Measurements from ENCODE around the gene WDR75.
"Not testable (repeated sequence)": the region's sequence is repeated elsewhere in the genome, so short reads cannot be mapped to it uniquely, and the experiment has no call there.

Gene WDR75

DNA sequence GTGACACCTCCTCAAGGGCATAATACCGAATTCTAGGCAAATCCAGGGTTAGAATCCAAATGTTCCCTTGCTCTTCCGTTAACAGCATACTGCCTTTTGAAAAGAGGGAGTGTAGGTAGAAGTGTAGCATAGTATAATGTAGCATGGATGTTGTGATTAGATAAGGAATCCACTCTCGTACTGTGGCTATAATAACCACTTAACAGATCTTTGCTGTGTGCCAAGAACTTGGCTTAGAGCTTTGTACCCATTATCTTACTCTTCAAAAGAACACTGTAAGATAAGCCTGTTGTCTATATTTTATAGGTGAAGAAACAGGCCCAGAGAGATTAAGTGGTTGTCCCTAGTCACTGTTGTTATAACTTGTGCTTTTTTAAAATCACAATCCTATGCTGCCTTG, 24.2 kb downstream of the WDR75 start:
- TF ChIP-seq, protein P1, sequence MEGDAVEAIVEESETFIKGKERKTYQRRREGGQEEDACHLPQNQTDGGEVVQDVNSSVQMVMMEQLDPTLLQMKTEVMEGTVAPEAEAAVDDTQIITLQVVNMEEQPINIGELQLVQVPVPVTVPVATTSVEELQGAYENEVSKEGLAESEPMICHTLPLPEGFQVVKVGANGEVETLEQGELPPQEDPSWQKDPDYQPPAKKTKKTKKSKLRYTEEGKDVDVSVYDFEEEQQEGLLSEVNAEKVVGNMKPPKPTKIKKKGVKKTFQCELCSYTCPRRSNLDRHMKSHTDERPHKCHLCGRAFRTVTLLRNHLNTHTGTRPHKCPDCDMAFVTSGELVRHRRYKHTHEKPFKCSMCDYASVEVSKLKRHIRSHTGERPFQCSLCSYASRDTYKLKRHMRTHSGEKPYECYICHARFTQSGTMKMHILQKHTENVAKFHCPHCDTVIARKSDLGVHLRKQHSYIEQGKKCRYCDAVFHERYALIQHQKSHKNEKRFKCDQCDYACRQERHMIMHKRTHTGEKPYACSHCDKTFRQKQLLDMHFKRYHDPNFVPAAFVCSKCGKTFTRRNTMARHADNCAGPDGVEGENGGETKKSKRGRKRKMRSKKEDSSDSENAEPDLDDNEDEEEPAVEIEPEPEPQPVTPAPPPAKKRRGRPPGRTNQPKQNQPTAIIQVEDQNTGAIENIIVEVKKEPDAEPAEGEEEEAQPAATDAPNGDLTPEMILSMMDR (IDR thresholded peaks at IDR 0.05; ENCODE audit: control insufficient read depth, extremely low read depth, insufficient read depth): no peak
- DNase-seq (ENCODE audit: low read depth): no peak
- no peak overlapping the region for H3K4me3 ChIP-seq (ENCODE audit: low read depth, low read length)

DNA sequence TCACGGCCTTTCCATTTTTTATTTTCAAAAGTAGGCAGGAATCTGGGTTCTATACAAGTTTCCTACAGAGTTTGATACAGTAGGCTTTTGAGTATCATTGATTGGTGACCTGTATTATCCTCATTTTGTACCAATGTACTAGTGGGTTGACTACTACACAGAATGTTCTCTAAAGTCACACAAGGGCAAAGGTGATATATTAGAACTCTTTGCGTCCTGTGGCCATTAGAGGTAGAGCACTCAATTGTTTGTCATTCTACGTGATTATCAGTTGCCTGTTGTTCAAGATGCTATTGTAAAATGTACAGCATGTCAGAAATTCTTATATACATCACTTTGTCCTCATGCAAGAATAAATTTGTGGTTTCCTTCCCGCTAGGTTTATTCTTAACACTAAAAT, 24.8 kb downstream of the WDR75 start:
- TF ChIP-seq, protein P1 (IDR thresholded peaks at IDR 0.05; ENCODE audit: control insufficient read depth, extremely low read depth, insufficient read depth): no peak
- no peak overlapping the region for H3K4me3 ChIP-seq (ENCODE audit: low read depth, low read length)
- no peak for DNase-seq (ENCODE audit: low read depth)

DNA sequence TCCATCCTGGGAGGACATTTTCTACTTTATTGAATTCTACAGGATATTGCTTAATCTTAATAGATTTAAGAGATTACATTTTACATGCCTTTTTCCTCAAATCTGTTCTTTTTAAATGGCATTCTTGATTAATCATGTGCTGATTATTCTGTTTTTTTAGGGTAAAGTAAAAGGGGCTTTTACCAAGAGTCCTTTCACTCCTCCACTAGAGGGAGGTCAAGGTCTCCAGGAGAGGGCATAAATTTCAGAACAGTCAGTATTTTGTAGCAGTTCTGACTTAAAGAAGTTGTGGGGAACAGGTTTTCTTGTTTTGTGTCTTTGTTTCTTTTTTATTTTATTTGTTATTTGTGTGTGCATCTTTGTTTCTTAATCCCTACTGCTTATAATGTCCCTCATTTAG, 25.4 kb downstream of the WDR75 start:
- H3K4me3 ChIP-seq (ENCODE audit: low read depth, low read length): no peak overlapping the region

DNA sequence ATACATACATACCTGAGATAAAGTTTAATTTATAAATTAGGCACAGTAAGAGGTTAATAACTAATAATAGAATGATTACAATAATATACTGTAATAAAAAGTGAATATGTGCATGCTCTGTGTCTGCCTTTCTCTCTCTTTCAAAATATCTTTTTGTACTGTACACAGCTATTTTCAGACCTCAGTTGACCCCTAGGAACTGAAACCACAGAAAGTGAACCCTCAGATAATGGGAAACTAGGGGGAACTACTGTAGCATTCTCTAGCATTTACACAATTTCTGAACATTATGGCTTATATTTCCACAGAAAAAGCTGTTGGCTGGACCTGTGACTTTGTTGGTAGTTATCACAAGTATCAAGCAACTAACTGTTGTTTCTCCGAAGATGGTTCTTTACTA, 25.9 kb downstream of the WDR75 start:
- TF ChIP-seq, protein P1 (IDR thresholded peaks at IDR 0.05; ENCODE audit: control insufficient read depth, extremely low read depth, insufficient read depth): no peak
- no peak overlapping the region for H3K4me3 ChIP-seq (ENCODE audit: low read depth, low read length)
- no peak for DNase-seq (ENCODE audit: low read depth)

More for the DNA sequence above, 25.4 kb downstream of the WDR75 start:
- TF ChIP-seq, protein P1 (IDR thresholded peaks at IDR 0.05; ENCODE audit: control insufficient read depth, extremely low read depth, insufficient read depth): peak; percentile 65
- no peak for DNase-seq (ENCODE audit: low read depth)

DNA sequence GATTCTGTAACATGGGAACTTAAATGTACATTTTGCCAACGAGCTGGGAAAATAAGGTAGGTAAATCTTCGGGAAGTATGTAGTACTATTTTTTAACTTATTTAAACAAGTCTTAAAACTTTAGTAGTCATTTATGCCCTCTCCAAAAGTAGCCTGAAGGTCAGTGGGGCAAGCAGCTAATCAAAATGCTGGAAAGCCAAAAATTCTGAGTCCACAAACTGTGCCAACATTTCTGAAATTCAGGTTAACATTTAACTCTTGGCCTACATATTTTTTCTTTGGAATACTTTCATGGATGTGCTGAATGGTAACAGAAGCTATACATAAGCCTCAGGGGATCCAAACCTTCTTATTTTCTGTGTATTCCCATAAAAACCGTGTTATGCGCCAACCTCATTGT, 26.3 kb downstream of the WDR75 start:
- DNase-seq (ENCODE audit: low read depth): no peak
- TF ChIP-seq, protein P1 (IDR thresholded peaks at IDR 0.05; ENCODE audit: control insufficient read depth, extremely low read depth, insufficient read depth): no peak
- no peak overlapping the region for H3K4me3 ChIP-seq (ENCODE audit: low read depth, low read length)

DNA sequence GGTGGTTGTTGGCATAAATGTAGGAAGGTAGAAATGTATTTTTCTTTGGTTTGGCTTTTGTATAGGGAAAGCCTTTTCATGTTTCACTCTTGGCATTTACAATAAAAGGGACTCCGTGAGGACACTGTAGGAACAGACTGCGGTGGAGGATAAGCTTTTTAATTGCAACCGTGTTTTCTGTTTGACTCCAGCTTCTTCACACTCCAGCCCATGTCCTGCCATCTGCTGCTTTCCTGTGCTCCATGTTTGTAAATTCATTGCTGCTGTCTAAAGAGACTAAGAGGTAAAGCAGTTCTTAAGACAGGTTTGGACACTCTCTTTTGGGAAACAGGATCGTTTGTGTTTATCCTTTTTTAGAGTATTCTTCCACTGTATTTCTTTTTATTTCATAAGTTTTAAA, 33.3 kb downstream of the WDR75 start:
- no peak overlapping the region for H3K4me3 ChIP-seq (ENCODE audit: low read depth, low read length)
- TF ChIP-seq, protein P1 (IDR thresholded peaks at IDR 0.05; ENCODE audit: control insufficient read depth, extremely low read depth, insufficient read depth): no peak
- DNase-seq (ENCODE audit: low read depth): no peak

DNA sequence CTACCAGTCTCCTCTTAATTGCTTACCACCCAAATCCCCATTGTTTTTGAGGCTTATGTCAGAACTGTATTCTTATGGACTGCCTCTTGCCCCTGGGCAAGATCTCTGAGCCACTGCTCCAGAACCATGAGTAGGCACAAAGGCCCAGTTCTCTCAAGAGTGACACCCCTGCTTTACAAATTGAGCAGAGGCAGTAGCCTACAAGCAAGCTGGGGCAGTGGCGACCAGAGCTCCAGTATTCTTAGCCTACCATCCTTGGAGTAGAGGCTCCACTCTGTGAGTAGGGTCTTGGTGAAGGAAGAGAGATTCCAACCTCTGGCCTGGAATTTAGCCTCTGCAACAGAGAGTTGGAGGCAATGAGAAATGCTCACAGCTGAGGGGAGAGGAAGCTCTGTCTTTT, 36.5 kb downstream of the WDR75 start:
- DNase-seq (ENCODE audit: low read depth): no peak
- TF ChIP-seq, protein P1 (IDR thresholded peaks at IDR 0.05; ENCODE audit: control insufficient read depth, extremely low read depth, insufficient read depth): no peak
- no peak overlapping the region for H3K4me3 ChIP-seq (ENCODE audit: low read depth, low read length)

DNA sequence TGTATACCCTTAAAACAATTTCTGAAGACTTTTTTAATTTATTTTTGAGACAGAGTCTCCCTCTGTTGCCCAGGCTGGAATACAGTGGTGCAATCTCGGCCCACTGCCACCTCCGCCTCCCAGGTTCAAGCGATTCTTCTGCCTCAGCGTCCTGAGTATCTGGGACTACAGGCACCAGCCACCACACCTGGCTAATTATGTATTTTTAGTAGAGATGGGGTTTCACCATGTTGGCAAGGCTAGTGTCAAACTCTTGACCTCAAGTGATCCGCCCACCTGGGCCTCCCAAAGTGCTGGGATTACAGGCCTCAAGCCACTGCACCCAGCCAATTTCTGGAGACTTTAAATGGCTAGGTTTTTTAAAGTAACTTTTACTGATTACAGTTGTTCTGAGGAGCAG, 37.0 kb downstream of the WDR75 start:
- not testable (repeated sequence) for DNase-seq (ENCODE audit: low read depth); H3K4me3 ChIP-seq (ENCODE audit: low read depth, low read length)

All from LNCaP clone FGC (cell line).